GM19351 (cell line): Measurements from ENCODE around the gene TXNDC15.
"Not testable (repeated sequence)": the region's sequence is repeated elsewhere in the genome, so short reads cannot be mapped to it uniquely, and the experiment has no call there.

ENCODE experiments used
- ATAC-seq: cut with Tn5 transposase; IDR thresholded peaks from one replicate; pipeline ENCODE4 v1.9.1; 2021; ENCODE audit warnings: mild to moderate bottlenecking, moderate library complexity; ENCODE audit not compliant: unreplicated experiment

Gene TXNDC15, protein sequence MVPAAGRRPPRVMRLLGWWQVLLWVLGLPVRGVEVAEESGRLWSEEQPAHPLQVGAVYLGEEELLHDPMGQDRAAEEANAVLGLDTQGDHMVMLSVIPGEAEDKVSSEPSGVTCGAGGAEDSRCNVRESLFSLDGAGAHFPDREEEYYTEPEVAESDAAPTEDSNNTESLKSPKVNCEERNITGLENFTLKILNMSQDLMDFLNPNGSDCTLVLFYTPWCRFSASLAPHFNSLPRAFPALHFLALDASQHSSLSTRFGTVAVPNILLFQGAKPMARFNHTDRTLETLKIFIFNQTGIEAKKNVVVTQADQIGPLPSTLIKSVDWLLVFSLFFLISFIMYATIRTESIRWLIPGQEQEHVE

DNA sequence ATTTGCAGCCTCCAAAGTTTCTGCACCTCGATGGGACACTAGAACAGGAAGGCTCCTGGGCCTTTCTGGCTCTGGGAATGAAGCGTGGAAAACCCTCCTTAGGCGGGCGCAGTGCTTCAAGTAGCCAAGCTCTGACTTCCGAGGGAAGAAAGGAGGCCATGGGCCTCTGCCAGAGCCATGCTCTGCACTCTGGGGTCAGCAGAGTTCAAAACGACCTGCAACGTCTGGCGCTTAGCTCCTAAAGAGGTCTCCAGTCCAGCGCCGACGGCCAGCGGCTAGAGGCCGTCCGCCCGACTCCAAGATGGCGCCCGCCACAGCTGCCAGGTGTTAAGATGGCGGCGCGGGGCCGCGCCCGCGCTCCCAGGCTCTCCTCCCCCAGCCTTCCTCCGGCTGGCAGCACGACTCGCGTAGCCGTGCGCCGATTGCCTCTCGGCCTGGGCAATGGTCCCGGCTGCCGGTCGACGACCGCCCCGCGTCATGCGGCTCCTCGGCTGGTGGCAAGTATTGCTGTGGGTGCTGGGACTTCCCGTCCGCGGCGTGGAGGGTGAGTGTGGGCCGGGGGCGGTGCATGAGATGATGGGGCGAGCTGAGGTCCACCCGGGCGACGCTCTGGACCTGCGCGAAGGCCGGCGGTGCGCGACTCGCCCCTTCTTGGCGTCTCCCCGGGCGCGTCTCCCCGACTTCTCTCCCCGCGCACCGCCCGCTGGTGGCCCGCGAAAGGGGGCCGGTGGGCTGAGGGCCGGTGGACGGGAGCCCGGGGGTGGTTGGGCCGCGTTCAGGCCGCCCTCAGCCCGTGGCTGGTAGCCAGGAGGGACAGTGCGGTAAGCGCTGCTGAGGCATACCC lies at the start of gene TXNDC15:
Gene TXNDC15, plus strand, starts transcription at position 385 of the 844 bp plus-strand sequence. Its CDS starts 57 bp downstream, at position 442.
- ATAC-seq = peak; percentile 77

DNA sequence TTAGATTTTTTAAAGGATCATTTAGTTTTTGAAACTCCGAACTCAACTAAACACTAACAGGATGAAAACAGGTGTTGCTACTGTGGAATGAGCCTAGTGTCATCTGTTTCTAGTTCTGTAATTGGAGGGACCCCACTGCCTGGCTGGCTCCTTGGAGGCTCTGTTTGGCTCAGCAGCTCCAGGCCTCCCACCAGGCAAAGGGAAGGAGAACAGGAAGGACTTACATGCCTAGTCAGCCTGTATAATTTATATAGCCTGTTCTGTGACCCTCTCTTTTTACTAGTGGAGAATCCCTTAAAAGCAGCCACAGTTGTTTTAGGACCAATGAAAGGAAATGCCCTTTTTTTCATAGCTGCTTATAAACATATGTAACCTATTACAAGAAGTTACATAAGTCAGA lies 49.5 kb upstream of the TXNDC15 start:
- no peak for ATAC-seq

DNA sequence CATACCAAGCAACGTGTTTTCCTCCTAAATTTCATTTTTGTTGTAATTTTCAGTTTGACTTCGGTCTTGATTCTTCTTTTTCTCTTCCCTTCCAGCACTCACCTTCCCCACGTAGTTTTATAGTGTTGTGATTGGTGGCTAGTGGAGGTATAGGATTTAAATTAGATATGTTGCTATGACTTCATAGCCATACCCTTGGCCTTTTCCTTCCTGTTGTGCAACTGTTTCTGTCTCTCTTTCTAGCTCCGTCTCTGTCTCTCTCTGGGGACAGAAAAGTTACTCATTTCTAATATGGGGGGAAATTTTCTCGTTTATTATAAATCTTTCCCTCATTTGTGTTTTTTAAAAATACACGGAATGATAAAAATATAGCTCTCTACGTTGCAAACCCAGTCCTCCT lies 49.0 kb upstream of the TXNDC15 start:
- ATAC-seq = no peak

DNA sequence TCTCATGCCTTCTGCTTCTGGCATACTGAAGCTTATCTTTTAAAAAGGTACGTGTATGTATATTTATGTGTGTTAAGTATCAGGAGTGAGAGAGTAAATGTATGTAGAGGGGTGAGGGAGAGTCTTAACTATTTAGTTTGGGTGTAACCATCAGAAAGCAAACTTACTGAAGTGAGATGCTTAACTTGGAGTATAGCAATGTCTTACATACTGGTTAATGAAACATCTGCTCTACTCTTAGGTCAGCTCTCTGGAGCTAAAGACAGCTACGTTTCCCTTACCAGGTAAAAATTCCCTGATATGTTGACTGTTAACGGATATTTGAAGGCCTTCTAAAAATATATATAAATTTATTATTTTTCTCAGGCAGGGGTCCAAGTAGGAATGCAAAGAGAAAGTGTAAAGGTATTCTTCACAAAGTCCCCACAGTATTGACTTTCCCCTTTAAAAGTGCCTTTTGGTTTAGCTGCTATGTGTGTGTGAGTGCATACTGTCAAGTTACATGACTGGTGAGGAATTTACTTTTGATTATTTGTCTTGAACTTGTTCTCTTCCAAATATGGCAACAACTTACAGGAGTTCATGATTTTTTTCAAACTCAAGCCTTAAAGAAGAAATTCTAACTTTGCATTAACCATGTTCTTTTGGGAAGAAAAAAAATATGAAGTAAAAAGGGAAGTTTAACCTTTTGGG lies 40.7 kb upstream of the TXNDC15 start:
- ATAC-seq = no peak

DNA sequence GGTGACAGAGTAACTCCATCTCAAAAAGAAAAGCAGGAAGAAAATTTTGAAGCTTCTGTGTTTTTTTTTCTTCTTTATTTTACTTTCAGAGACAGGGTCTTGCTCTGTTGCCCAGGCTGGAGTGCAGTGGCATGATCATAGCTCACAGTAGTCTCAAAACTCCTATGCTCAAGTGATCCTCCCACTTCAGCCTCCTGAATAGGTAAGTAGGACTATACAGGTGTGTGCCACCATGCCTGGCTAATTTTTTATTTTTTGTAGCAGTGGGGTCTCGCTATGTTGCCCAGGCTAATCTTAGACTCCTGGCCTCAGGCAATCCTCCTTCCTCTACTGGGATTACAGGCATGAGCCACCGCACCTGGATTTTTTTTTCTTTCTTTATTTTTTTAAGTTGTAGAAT lies 38.5 kb upstream of the TXNDC15 start:
- ATAC-seq = no peak

DNA sequence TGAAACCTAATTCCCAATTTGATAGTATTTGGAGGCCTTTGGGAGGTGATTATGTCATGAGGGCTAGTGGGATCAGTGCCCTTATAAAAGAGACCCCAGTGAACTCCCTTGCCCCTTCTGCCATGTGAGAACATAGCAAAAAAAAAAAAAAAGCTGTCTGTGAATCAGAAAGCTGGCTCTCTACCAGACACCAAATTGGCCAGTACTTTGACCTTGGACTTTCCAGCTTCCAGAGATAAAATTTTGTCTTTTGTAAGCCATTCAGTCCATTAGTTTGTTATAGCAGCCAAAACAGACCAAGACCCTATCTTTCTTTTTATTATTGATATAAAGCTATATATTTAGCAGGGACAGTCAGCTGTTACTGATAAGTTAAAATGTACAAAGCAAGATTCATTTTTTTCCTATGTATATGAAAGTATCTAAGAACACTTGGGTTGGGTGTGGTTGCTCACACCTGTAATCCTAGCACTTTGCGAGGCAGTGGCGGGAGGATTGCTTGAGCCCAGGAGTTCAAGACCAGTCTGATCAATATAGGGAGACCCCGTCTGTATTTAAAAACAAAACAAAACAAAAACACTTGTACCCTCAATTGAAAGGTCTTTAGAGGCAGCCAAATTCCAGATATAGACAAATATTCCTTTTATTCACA lies 36.5 kb upstream of the TXNDC15 start:
- ATAC-seq = no peak

DNA sequence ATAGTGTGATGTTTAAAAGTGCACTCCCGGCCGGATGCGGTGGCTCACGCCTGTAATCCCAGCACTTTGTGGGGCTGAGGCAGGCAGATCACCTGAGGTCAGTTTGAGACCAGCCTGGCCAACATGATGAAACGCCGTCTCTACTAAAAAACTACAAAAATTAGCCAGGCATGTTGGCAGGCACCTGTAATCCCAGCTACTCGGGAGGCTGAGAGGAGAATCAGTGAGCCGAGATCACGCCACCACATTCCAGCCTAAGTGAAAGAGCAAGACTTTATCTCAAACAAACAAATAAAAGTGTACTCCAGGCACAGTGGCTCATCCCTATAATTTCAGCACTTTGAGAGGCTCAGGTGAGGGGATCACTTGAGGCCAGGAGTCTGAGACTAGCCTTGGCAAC lies 35.8 kb upstream of the TXNDC15 start:
- ATAC-seq = not testable (repeated sequence)

DNA sequence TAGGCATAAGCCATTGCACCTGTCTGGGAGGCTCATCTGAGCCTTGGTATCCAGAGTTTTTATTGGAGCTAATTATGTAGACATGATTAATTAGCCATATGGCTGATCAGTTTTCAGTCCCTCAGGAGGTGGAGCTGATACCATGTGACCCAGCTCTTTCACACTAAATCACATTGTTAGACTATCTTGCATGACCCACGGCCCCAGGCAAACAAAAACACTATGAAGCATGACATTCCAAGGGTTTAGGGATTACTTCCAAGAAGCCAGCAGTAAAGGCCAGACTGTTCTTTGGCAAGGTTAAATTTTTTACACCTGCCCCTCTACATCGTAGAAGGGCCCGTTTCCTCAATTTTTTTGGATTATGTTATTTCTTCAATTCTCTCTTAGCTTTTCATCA lies 33.4 kb upstream of the TXNDC15 start:
- ATAC-seq = no peak

DNA sequence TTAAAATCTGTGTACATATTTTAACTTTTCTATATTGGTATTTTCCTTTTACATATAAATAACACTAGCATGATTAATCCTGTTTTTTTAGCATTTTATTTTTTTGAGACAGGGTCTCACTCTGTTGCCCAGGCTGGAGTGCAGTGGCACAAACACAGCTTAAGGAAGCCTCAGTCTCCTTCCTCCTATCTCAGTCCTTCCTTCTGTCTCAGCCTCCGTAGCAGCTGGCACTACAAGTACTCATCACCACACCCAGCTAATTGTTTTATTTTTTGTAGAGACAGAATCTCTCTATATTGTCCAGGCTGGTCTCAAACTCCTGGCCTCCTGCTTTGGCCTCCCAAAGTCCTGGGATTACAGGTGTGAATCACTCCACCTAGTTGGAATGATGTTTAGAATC lies 29.9 kb upstream of the TXNDC15 start:
- no peak for ATAC-seq

DNA sequence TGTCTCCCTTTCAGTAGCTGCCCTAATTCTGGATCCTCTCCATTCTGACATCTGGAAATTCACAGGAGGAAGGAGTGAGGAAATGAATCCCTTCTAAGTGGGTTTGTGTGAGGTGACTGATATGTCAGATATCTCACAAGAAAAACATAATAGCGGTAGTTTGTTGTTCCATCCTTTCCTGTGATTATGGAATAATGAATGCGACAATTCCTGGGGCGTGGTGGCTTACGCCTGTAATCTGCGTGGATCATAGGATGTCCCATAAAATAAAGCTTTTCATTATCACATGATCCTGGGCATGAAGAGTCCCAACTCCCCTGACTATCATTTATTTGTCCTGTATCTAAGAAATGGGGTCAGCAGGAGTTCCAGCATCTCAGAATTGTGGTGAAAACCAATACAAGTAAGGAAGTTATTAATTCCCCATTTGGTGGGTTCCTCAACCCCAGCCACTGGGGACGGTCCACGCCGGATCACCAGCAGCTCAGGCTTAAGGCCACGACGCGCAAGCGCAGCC lies 28.8 kb upstream of the TXNDC15 start:
- ATAC-seq = no peak

DNA sequence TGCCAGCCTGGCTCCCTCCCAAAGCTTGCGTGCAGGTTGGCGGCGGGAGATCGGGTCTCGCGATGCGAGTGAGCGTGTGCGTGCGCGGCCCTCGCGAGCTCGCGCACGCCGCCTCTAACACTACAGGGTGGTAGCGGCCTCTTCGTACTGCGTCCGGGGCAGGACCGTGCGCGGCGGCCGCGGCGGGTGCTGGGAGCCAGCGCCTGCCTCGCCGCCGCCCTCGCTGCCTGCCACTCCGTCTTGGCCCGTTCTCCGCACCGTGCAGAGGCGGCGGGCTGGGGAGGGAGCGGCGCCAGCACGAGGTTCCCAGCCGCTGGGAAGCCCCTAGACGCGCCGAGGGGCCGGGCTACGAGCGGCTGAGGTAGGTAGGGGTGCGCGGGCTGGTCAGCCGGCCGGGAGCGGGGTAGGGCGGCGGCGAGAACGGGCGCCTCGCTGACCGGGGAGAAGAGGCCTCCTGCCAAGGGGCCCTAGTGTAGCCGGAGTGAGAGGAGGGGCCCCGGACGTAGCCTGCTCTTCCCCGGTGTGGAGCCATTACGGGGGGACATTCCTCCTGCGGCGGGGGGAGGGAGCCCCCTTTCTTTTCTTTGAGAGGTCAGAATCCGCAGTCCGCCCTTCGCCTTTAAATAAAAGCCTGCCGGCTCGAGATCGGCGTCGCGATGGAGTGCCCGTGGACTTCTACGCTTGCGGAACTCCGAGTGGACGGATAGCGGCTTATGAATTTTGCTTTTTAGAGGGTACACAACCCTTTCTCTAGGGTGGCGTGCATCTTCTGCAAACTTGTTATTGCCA lies 28.1 kb upstream of the TXNDC15 start, which contains the start of gene C5orf24:
Gene C5orf24, plus strand, starts transcription at position 117 of the 789 bp plus-strand sequence. CDS start 8,933 bp downstream, outside the sequence.
- ATAC-seq = peak; percentile 92

DNA sequence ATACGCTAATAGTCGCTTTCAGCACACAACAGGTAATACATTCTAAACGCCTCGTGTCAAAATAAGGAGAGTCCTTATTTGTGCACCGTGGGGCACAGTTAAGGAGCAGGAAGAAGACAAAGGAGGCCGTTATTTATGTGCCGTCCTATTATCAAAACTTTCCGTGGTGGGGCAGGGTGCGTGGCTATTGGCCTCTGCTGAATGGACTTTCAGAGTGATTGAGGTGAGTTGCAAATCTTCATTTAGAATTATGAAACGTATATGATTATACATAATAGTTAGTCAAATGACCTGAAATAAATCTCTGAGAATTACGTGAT lies 27.6 kb upstream of the TXNDC15 start:
- peak; percentile 4 for ATAC-seq

DNA sequence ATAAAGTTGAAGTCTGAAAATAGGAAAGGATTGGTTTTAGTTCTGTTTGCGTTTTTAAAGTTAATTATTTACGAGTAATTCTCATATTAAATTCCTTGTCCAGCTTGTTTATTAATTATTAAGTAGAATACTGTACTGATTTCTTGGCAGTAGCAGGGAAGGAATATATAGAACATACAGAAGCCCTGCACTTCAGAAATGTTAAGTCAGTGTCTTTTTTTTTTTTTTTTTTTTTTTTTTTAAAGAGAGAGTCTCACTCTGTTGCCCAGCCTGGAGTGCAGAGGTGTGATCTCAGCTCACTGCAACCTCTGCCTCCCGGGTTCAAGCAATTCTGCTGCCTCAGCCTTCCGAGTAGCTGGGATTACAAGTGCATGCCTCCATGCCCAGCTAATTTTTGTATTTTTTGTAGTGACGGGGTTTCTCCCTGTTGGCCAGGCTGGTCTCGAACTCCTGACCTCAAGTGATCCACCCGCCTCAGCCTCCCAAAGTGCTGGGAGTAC lies 24.7 kb upstream of the TXNDC15 start:
- ATAC-seq = not testable (repeated sequence)

DNA sequence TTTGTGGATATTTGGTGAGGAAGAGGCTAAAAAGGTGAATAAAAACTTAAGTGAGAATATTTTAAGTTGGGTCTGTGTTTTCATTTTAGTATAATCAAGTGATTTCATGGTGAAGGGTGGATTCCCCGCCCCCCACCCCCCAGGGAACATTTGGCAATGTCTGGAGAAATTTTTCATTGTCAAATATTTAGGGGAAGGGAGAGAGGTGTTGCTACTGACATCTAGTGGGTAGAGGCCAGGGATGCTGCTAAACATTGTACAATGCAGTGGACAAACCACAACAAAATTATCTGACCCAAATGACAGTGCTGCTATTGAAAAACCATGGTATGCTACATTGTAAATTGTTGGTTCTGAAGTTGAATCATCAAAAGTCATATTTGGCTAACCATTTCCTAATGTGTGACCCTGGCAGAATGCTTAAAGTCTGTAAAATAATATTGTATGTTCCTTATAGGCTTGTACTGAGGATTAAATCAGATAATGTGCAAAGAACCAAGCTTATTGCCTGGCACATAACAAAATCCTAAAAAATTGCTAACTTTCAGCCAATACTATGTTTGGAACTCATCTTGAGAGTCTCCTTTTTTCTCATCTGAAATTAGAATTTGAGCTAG lies 22.8 kb upstream of the TXNDC15 start:
- no peak for ATAC-seq

DNA sequence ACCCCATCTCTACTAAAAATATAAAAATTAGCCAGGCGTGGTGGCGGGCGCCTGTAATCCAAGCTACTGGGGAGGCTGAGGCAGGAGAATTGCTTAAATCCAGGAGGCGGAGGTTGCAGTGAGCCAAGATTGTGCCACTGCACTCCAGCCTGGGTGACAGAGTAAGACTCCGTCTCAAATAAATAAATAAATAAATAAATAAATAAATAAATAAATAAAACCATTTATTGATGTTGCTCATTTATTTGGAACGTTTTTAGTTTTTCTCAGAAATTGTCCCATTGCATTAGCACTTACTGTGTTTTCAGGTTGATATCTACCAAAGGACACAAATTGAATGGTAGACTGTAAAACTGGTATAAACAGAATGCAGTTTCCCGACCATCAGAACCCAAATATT lies 17.7 kb upstream of the TXNDC15 start:
- ATAC-seq = not testable (repeated sequence)

DNA sequence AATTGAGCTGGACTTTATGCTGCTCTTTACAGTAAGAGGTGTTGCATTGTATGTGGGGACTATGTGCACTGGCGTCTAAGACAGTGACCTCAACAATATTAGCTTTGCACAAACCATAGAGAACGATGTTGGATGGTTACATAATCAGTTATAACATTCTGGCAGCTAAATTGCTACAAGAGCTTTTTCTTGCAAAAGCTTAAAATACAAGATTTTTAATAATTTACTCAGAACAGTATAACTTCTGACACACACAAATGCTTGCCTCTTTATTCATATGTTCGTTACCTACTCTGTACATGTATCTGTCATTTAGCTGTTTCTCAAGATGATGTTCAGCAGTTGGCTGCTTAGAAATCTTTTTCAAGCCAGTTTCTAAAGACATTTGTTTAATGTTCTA lies 16.8 kb upstream of the TXNDC15 start:
- no peak for ATAC-seq

DNA sequence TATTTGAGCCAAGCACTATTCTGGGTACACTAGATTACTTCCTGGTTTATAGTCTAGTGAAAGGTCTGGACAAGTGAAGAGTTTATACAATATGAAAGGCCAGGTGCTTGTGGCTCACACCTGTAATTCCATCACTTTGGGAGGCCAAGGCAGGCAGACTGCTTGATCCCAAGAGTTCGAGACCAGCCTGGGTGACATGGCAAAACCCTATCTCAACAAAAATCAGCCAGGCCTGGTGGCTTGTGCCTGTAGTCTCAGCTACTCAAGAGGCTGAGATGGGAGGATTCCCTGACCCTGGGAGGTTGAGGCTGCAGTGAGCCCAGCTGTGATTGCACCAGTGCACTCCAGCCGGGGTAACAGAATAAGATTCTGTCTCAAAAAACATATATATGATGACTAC lies 9.5 kb upstream of the TXNDC15 start:
- no peak for ATAC-seq

DNA sequence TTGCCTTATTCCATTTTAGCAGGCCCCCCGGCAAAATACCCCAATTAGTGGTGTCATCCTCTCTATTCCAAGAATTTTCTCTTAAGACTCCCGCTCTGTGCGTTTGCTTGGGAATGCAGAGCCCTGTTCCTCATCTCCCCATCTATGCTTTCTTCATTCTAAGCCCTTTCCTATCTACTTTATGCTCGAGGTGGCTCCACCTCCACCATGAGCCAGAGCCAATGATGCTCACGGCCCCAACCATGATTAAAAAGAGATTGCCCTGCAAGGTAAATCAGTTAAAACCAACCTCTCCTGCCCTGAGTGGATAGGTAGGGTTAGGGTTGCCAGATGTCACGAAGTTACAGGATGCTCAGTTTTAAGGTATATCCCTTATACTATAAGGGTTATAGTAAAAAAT lies 677 bp upstream of the TXNDC15 start:
- no peak for ATAC-seq
